HepG2 (cell line): Measurements from ENCODE around the gene RPLP2. TPM values are rescaled to one million over a fixed set of nuclear protein-coding genes. Genes with fewer than 3 reads are reported as not detected.

Experiments used
- SIN3A ChIP-seq: IDR thresholded peaks from 2 replicates; pipeline ENCODE4 v1.6.1; 2011; ENCODE audit warnings: low read depth, mild to moderate bottlenecking, control low read depth, low read length, borderline replicate concordance
- TEAD2 ChIP-seq: sonication (generic); formaldehyde crosslinking; IDR thresholded peaks from 2 replicates; pipeline ENCODE4 v1.9.0; 2021; ENCODE audit warnings: missing genetic modification reagents
- ZNF121 ChIP-seq: sonication (generic); formaldehyde crosslinking; IDR thresholded peaks from 2 replicates; pipeline ENCODE4 v1.5.0; 2020; ENCODE audit warnings: mild to moderate bottlenecking, missing genetic modification reagents
- ZNF451 ChIP-seq: sonication (generic); formaldehyde crosslinking; IDR thresholded peaks from 2 replicates; pipeline ENCODE4 v1.5.0; 2020; ENCODE audit warnings: mild to moderate bottlenecking, missing genetic modification reagents
- polyA plus RNA-seq, 8 experiments: library from polyadenylated mRNA; depleted of rRNA in 3 of 8; stranded (reverse) in 7 of 8; unstranded in 1 of 8; fragments of >200 nt; fragmentation: Illumina TruSeq in 4 of 8; extraction: Trizol in 4 of 8; gene quantifications; 2 replicates each; pipeline versions ENCODE4 v1.2.1 to v1.2.3, GENCODE V29; 2011 to 2016; ENCODE audit warnings: low read depth in 4 of 8, missing spikeins in 1 of 8, mixed read lengths in 1 of 8; ENCODE audit not compliant: insufficient read depth in 1 of 8
- total RNA-seq, 5 experiments: library from RNA; depleted of rRNA; stranded (reverse); fragments of >200 nt; fragmentation: Illumina TruSeq; extraction: Trizol; gene quantifications; 2 replicates each; pipeline ENCODE4 v1.2.3, GENCODE V29; 2016; ENCODE audit warnings: low read depth in 1 of 5
- TF ChIP-seq, protein P1 (sequence below), 2 experiments: fragments of 450-650 bp in 1 of 2; sonication (generic) in 1 of 2; formaldehyde crosslinking in 1 of 2; IDR thresholded peaks; 2 replicates each; pipeline versions ENCODE4 v1.6.1 to v1.8.0; 2016 to 2022; ENCODE audit warnings: antibody characterized with exemption in 1 of 2, mild to moderate bottlenecking in 1 of 2, missing genetic modification reagents in 1 of 2
- TF ChIP-seq, protein P2 (sequence below): sonication (generic); formaldehyde crosslinking; IDR thresholded peaks from 2 replicates; pipeline ENCODE4 v1.4.0; 2020; ENCODE audit warnings: missing genetic modification reagents
- TF ChIP-seq, protein P3 (sequence below), 2 experiments: sonication (generic) in 1 of 2; formaldehyde crosslinking in 1 of 2; IDR thresholded peaks; 2 replicates each; pipeline versions ENCODE4 v1.4.0 to v1.6.1; 2016 to 2020; ENCODE audit warnings: borderline replicate concordance in 1 of 2, low read depth in 1 of 2, mild to moderate bottlenecking in 1 of 2, missing genetic modification reagents in 1 of 2

RPLP2 gene
- total and polyA plus RNA-seq, 2 of the 13 experiments (the other 11 are each of a cell fraction or from before 2014, with no cell fraction given): 978 to 2,106 TPM

DNA sequence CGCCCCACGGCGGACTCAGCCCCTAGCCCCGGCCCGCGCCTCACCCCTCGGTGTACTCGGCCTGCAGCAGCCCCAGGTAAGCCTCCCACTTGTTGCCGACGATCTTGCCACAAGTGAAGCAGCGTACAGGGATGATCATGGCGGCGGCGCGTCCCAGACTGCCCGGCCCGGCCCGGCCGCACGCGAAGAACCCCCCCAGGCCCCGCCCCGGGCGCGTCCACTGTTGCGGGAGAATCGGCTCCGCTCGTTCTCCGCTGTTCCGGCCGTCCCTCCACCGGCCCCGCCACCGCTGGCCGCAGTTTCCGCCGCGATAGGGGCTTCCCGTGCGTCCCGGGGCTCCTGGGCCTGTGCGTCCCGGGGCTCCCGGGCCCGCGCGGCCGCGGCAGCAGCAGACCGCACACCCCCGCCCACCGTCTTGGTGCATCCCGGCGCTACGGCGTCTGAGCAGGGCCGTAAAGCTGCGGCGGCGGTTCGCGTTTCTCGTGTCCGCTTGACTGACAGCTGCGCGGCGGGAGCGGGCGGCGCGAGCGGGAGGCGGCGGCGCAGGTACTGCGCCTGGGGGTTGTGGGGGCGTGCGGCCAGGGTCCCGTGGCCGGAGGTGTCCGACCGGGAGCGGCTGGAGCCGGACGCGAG lies 32.7 kb downstream of the RPLP2 start, which contains the start of the genes POLR2L and TSPAN4 (continued):
- TF ChIP-seq, protein P1, sequence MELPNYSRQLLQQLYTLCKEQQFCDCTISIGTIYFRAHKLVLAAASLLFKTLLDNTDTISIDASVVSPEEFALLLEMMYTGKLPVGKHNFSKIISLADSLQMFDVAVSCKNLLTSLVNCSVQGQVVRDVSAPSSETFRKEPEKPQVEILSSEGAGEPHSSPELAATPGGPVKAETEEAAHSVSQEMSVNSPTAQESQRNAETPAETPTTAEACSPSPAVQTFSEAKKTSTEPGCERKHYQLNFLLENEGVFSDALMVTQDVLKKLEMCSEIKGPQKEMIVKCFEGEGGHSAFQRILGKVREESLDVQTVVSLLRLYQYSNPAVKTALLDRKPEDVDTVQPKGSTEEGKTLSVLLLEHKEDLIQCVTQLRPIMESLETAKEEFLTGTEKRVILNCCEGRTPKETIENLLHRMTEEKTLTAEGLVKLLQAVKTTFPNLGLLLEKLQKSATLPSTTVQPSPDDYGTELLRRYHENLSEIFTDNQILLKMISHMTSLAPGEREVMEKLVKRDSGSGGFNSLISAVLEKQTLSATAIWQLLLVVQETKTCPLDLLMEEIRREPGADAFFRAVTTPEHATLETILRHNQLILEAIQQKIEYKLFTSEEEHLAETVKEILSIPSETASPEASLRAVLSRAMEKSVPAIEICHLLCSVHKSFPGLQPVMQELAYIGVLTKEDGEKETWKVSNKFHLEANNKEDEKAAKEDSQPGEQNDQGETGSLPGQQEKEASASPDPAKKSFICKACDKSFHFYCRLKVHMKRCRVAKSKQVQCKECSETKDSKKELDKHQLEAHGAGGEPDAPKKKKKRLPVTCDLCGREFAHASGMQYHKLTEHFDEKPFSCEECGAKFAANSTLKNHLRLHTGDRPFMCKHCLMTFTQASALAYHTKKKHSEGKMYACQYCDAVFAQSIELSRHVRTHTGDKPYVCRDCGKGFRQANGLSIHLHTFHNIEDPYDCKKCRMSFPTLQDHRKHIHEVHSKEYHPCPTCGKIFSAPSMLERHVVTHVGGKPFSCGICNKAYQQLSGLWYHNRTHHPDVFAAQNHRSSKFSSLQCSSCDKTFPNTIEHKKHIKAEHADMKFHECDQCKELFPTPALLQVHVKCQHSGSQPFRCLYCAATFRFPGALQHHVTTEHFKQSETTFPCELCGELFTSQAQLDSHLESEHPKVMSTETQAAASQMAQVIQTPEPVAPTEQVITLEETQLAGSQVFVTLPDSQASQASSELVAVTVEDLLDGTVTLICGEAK (IDR thresholded peaks at IDR 0.05): no peak
- TF ChIP-seq, protein P1 (CRISPR knock-in tag; IDR thresholded peaks at IDR 0.05): peak; percentile 36
- TF ChIP-seq SIN3A (peak; percentile 85), ZNF121 (0 out of 2 replicates have a peak, but pooled peaks have one; percentile 27), ZNF451 (CRISPR knock-in tag) (peak; percentile 88), TEAD2 (CRISPR knock-in tag) (no peak)
- TF ChIP-seq, protein P2, sequence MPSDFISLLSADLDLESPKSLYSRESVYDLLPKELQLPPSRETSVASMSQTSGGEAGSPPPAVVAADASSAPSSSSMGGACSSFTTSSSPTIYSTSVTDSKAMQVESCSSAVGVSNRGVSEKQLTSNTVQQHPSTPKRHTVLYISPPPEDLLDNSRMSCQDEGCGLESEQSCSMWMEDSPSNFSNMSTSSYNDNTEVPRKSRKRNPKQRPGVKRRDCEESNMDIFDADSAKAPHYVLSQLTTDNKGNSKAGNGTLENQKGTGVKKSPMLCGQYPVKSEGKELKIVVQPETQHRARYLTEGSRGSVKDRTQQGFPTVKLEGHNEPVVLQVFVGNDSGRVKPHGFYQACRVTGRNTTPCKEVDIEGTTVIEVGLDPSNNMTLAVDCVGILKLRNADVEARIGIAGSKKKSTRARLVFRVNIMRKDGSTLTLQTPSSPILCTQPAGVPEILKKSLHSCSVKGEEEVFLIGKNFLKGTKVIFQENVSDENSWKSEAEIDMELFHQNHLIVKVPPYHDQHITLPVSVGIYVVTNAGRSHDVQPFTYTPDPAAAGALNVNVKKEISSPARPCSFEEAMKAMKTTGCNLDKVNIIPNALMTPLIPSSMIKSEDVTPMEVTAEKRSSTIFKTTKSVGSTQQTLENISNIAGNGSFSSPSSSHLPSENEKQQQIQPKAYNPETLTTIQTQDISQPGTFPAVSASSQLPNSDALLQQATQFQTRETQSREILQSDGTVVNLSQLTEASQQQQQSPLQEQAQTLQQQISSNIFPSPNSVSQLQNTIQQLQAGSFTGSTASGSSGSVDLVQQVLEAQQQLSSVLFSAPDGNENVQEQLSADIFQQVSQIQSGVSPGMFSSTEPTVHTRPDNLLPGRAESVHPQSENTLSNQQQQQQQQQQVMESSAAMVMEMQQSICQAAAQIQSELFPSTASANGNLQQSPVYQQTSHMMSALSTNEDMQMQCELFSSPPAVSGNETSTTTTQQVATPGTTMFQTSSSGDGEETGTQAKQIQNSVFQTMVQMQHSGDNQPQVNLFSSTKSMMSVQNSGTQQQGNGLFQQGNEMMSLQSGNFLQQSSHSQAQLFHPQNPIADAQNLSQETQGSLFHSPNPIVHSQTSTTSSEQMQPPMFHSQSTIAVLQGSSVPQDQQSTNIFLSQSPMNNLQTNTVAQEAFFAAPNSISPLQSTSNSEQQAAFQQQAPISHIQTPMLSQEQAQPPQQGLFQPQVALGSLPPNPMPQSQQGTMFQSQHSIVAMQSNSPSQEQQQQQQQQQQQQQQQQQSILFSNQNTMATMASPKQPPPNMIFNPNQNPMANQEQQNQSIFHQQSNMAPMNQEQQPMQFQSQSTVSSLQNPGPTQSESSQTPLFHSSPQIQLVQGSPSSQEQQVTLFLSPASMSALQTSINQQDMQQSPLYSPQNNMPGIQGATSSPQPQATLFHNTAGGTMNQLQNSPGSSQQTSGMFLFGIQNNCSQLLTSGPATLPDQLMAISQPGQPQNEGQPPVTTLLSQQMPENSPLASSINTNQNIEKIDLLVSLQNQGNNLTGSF (CRISPR knock-in tag): peak; percentile 44; the same call in 1 of the 2 replicates
- TF ChIP-seq, protein P3, sequence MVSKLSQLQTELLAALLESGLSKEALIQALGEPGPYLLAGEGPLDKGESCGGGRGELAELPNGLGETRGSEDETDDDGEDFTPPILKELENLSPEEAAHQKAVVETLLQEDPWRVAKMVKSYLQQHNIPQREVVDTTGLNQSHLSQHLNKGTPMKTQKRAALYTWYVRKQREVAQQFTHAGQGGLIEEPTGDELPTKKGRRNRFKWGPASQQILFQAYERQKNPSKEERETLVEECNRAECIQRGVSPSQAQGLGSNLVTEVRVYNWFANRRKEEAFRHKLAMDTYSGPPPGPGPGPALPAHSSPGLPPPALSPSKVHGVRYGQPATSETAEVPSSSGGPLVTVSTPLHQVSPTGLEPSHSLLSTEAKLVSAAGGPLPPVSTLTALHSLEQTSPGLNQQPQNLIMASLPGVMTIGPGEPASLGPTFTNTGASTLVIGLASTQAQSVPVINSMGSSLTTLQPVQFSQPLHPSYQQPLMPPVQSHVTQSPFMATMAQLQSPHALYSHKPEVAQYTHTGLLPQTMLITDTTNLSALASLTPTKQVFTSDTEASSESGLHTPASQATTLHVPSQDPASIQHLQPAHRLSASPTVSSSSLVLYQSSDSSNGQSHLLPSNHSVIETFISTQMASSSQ (IDR thresholded peaks at IDR 0.05; ENCODE audit: low read depth): no peak
- TF ChIP-seq, protein P3 (CRISPR knock-in tag; IDR thresholded peaks at IDR 0.05; ENCODE audit: borderline replicate concordance): peak; percentile 66; the same call in 1 of the 2 replicates
